NCI-H226 (cell line): Measurements from ENCODE around the gene DRG2.

Experiments
- DNase-seq: peaks from one replicate; pipeline ENCODE4 v3.0.0-alpha.2; 2015

The DRG2 gene

DNA sequence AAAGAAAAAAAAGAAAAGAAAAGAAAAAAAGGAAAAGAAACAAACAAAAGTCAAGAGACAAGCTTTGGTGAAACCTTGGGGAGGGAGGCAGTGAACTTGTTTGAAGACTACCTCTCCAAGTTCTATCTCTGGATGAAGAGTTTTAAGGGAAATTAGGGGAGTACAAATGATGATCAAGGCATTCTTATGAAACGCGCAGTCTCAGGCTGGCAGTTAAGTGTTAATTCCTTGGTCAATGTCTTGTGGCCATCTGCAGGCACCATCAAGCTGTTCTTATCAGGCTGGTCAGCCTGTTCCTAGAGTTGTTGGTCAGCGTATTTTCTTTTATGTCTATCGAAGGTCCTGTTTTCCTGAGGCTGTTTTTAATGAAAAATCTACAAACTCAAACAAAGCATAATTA, 8.2 kb upstream of the DRG2 start:
- no peak for DNase-seq

- no peak for DNase-seq
These were observed 3.5 kb upstream of the DRG2 start for GRCh38 chr17:18084256-18084655.

GRCh38 chr17:18089613-18090012, 1.9 kb downstream of the DRG2 start:
- DNase-seq = no peak

- DNase-seq = peak; percentile 50
These were observed 6.1 kb downstream of the DRG2 start for GRCh38 chr17:18093616-18094408.

DNA sequence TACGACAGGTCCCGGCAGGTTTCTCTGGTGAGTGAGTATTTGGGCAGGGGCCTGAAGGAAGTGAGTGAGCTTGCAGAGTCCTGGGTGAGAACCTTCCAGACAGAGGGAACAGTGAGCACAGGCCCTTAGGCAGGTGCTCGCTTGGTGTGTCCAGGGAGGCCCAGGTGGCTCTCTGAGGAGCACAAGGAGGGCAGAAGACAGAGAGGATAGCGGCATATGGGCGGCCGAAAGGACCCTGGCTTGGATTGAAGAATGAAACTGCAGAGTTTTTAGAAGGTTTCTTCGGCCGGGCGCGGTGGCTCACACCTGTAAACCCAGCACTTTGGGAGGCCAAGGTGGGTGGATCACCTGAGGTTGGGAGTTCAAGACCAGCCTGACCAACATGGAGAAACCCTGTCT, 6.7 kb downstream of the DRG2 start:
- no peak for DNase-seq

DNA sequence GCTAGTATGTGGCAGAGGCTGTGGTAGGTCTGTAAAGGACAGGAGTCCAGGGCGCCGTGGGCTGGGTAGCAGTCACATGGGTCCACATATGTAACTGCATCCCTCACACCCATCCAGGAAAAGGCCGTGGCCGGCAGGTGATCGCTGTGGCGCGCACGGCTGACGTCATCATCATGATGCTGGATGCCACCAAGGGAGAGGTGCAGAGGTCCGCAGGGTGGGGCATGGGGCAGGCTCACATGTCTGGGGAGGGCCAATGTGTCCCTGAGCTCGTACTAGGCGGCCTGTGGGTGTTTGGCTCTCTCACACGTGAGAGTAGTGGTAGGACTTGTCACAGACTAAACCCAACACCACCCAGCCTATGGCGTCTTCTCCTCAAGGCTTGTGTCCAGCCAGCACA, 11.8 kb downstream of the DRG2 start:
- no peak for DNase-seq

- DNase-seq = no peak
These were observed 12.9 kb downstream of the DRG2 start for GRCh38 chr17:18100616-18101015.

- DNase-seq = no peak
These were observed 14.1 kb downstream of the DRG2 start for GRCh38 chr17:18101828-18102227.

- no peak for DNase-seq
These were observed 14.9 kb downstream of the DRG2 start for GRCh38 chr17:18102640-18103039.

DNA sequence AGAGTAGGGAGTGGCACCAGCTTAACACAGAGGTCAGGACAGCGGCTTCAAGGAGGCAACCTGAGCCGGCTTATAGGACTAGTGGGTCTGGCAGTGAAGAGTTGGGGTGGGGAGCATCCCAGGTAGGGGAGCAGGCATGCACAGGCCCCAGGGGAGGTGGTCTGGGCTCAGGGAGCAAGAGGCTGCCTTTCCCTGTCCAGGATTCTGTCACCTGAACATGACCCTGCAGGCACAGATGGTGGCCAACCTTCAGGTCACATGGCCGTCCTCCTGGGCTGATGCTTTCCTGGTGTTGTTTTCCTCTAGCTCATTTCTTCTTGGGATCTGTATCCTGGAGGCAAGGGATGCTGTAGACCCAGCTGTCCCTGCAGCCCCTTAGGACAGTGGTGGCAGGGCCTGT, 17.3 kb downstream of the DRG2 start:
- DNase-seq = no peak

GRCh38 chr17:18105595-18105994, 17.8 kb downstream of the DRG2 start:
- DNase-seq = no peak

GRCh38 chr17:18106211-18106610, 18.5 kb downstream of the DRG2 start:
- DNase-seq = no peak

GRCh38 chr17:18107061-18107790, 19.5 kb downstream of the DRG2 start:
- DNase-seq = no peak

DNA sequence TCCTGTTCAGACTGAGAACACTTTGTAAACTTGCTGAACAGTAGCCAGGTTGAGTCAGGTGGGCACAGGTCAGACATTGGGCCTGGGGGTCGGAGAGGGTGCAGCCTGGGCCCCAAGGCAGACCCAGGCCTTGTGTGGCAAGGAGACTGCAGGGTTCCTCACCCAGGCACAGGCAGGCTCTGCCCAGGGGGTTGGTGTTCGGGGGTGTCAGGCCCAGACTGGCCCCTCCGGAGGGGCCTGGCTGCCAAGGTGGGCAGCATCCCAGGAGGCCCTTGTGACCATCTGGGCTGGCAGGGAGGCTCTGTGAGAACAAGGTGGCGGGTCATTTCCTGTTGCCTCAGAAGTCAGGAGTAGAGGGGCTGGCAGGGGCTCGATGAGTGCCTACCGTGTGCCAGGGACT, 20.2 kb downstream of the DRG2 start:
- DNase-seq = no peak

DNA sequence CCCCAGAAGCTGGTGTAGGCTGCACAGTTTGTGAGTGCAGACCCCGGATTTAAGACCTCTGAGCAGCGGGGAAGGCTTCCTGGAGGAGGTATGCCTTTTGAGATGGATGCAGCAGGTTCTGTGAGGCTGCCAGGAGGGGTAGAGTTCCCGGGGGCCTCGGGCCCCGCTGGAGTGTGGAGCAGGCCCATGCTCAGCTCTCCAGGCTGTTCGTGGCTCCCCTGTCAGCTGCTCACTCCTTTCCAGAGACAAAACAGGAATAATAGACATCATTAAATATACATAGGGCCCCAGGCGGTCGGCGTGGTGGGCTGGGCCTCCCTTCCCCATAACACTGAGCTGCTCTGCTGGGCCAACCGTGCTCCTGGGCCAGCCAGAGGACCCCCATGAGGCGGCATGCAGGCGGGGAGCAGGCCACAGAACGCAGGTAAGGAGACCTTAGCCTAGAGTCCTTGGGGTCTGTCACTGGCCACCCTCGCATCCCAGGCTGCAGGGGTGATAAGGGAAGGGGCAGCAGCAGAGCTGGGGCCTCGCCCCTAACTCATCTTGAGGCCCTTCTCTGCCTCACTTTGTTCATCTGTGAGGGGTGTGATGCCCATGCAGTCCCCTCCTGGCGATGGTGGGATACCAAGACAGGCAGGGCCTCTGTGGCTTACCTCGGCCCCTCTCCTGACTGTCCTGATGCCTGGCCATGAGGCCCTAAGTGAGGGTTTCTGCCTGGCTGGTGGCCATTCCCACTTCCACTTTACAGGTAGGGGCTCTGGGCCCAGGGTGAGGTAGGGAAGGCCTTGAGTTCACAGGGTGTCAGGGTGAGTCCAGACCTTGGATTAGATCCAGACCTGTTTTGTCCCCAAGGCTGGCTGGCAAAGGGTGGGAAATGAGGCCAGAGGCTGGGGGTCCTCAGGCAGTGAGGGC, 20.9 kb downstream of the DRG2 start, which contains the start of gene MYO15A:
Gene MYO15A, plus strand, starts transcription at position 356 of the 912 bp plus-strand sequence. CDS start 10,045 bp downstream, outside the sequence.
- no peak for DNase-seq

GRCh38 chr17:18109935-18110485, 22.3 kb downstream of the DRG2 start:
- DNase-seq = no peak

GRCh38 chr17:18110636-18111145, 22.9 kb downstream of the DRG2 start:
- DNase-seq = no peak

- no peak for DNase-seq
These were observed 23.7 kb downstream of the DRG2 start for GRCh38 chr17:18111330-18111971.

DNA sequence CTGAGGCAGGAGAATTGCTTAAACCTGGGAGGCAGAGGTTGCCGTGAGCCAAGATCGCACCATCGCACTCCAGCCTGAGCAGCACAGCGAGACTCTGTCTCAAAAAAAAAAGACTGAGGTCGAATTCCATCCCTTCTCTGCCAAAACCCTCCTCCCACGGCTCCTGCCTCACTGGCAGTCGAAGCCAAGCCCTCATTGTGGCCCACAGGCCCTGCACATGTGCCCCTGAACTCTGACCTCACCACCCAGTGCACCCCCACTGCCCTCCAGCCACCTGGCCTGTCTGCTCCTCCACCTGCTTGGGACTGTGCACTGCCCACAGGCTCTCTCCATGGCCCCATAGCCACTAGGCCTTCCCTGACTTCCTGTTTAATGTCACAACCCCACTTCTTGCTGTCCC, 27.8 kb downstream of the DRG2 start:
- DNase-seq = no peak

- no peak for DNase-seq
These were observed 28.3 kb downstream of the DRG2 start for GRCh38 chr17:18116078-18116477.

DNA sequence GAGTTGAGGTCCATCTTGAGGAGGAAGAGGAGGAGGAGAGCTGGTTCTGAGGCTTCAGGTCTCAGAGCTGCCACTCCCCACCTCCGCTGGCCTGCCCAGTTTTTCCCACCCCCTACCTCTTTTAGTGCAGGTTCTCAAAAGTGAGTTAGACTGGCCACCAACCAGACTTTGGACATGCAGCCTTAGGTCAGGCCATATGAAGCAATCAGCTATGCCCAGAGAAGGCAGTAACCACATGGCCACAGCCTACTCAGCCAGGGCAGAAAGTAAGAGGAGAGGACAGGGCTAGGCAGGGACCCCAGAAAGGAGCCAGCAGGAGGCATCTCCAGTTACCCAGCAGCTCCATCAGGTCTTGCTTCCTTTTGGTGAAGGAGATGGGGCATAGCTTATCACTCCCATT, 29.8 kb downstream of the DRG2 start:
- DNase-seq = no peak
